ENCODE results near the gene RAP1GDS1.
A peak's percentile ranks its signal among the peaks of the same experiment; 100 is the strongest.
"Not testable (repeated sequence)": the region's sequence is repeated elsewhere in the genome, so short reads cannot be mapped to it uniquely, and the experiment has no call there.

The RAP1GDS1 gene

GRCh38 chr4:98434816-98435215 is 173.6 kb downstream of the RAP1GDS1 start:
- no peak for DNase-seq (ENCODE audit: low read depth)

GRCh38 chr4:98444371-98444770 is 183.2 kb downstream of the RAP1GDS1 start:
- DNase-seq (ENCODE audit: low read depth): no peak

- peak; percentile 53 for DNase-seq (ENCODE audit: low read depth)
These were observed 185.6 kb downstream of the RAP1GDS1 start for GRCh38 chr4:98446499-98447375.

- DNase-seq (ENCODE audit: low read depth): no peak
These were observed 186.5 kb downstream of the RAP1GDS1 start for GRCh38 chr4:98447648-98448047.

- DNase-seq (ENCODE audit: low read depth): no peak
These were observed 187.7 kb downstream of the RAP1GDS1 start for GRCh38 chr4:98448908-98449307.

GRCh38 chr4:98452091-98452490 is 190.9 kb downstream of the RAP1GDS1 start:
- DNase-seq (ENCODE audit: low read depth): no peak

GRCh38 chr4:98457422-98457821 is 196.2 kb downstream of the RAP1GDS1 start:
- not testable (repeated sequence) for DNase-seq (ENCODE audit: low read depth)

- not testable (repeated sequence) for DNase-seq (ENCODE audit: low read depth)
These were observed 200.1 kb downstream of the RAP1GDS1 start for GRCh38 chr4:98461121-98461865.

GRCh38 chr4:98462487-98462886 is 201.3 kb downstream of the RAP1GDS1 start:
- no peak for DNase-seq (ENCODE audit: low read depth)

- no peak for DNase-seq (ENCODE audit: low read depth)
These were observed 205.8 kb downstream of the RAP1GDS1 start for GRCh38 chr4:98466868-98467599.

- peak; percentile 46 for DNase-seq (ENCODE audit: low read depth)
These were observed 206.5 kb downstream of the RAP1GDS1 start for GRCh38 chr4:98467627-98468072.

GRCh38 chr4:98468709-98469108 is 207.5 kb downstream of the RAP1GDS1 start:
- no peak for DNase-seq (ENCODE audit: low read depth)

- no peak for DNase-seq (ENCODE audit: low read depth)
These were observed 208.6 kb downstream of the RAP1GDS1 start for GRCh38 chr4:98469771-98470170.

GRCh38 chr4:98470366-98470765 is 209.2 kb downstream of the RAP1GDS1 start:
- DNase-seq (ENCODE audit: low read depth): no peak

- DNase-seq (ENCODE audit: low read depth): no peak
These were observed 209.6 kb downstream of the RAP1GDS1 start for GRCh38 chr4:98470831-98471230.

GRCh38 chr4:98473046-98473445 is 211.9 kb downstream of the RAP1GDS1 start:
- DNase-seq (ENCODE audit: low read depth): no peak

GRCh38 chr4:98474408-98474844 is 213.2 kb downstream of the RAP1GDS1 start:
- DNase-seq (ENCODE audit: low read depth): no peak

- DNase-seq (ENCODE audit: low read depth): no peak
These were observed 215.7 kb downstream of the RAP1GDS1 start for GRCh38 chr4:98476891-98477290.

GRCh38 chr4:98479590-98479989 is 218.4 kb downstream of the RAP1GDS1 start:
- DNase-seq (ENCODE audit: low read depth): not testable (repeated sequence)

- no peak for DNase-seq (ENCODE audit: low read depth)
These were observed 219.4 kb downstream of the RAP1GDS1 start for GRCh38 chr4:98480535-98480934.

GRCh38 chr4:98481167-98481566 is 220.0 kb downstream of the RAP1GDS1 start:
- DNase-seq (ENCODE audit: low read depth): no peak

GRCh38 chr4:98482503-98482846 is 221.3 kb downstream of the RAP1GDS1 start:
- DNase-seq (ENCODE audit: low read depth): no peak
